ENCODE measurements around the gene SMIM26.
"Not testable (repeated sequence)": the region's sequence is repeated elsewhere in the genome, so short reads cannot be mapped to it uniquely, and the experiment has no call there.

SMIM26 gene, protein sequence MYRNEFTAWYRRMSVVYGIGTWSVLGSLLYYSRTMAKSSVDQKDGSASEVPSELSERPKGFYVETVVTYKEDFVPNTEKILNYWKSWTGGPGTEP

DNA sequence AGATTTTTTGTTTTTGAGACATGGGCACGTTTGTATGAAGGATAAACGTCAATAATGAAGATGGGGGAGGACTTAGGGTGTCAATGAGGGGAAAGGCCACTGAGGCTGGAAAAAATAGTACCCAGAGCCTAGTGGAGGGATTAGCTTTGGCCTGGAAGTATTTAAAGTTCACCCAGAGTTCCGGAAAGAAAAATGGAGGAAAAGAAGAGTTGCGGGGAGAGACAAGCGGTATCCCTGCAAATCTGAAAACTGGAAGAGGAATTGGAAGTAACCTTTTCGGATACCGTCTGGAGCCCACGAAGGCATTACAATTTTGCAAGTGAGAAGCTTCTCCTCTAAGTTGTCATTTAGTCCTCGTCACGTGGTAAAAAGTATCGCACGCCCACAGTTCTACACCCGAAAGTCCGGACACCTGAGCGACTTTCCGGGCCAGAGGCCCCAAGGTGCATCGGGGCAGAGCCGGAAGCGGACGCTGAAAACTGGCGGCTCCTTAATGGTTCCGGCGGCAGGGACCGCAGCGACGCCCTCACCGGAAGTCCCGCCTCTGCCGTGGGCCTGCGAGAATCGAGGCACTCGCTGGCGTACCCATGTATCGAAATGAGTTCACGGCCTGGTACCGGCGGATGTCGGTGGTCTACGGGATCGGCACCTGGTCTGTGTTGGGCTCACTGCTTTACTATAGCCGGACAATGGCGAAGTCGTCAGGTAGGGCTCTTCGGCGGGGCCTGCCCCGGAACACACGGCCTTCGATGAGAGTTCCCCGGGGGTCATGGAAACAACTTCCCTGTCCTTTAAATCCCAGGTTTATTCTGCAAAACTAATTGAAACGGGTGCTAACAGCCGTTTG, at the start of gene SMIM26:
Gene SMIM26 (plus strand): TSS at position 541 of the 847 bp plus-strand sequence. CDS start 47 bp downstream, at position 588.
- DNase-seq (ENCODE audit: extremely low read depth in 1 of 2, low read depth in 1 of 2): peak; percentile 80 to 91

DNA sequence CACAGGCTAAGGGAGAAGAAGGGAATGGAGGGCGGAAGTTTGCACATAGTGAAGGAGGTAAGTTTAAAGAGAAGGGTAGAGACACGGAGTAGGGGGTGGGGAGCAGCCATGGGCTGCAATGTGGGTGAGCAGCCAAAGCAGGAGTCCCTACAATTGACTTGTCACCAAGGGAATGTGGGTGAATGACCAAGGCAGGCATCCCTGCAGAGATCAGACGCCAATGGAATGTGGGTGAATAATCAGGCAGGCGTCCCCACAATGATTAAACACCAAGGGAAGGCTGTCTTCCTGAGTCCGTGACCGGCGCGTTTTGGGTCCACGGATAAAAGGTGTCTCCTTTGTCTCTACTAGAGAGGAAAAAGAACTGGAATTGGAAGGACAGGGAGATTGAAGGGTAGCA, 45.2 kb upstream of the SMIM26 start:
- not testable (repeated sequence) for DNase-seq (ENCODE audit: extremely low read depth in 1 of 2, low read depth in 1 of 2)

DNA sequence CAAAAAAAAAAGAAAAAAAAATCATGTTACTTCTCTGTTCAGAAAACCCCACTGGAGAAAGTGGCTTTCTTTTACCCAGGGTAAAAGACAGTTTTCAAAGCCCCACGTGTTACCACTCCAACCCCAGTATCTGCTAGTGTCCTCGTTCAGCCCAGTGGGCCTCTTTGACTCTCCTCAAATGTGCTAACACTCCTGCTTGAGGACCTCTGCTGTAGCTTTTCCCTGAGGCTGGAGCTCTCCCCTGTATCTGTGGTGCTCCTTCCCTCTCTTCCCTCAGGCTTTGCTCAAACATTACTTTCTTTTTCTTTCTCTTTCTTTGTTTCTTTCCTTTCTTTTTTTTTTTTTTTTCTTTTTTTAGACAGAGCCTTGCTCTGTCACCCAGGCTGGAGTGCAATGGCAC, 44.2 kb upstream of the SMIM26 start:
- DNase-seq (ENCODE audit: extremely low read depth in 1 of 2, low read depth in 1 of 2): no peak

DNA sequence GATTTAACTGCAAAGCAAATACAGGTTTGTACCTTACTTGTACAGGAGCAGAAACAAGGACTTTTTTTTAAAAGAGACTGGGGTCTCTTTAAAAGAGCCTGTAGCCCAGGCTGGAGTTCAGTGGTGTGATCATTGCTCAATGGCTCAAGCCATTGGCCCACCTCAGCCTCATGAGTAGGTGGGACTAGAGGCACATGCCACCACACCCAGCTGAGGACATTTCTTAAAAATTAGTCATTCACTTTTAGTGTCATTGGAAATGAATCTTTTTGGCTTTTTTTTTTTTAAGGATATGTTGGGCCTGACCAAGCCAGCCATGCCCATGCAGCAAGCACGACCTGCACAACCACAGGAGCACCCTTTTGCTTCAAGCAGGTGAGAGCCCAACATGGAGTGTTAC, 42.6 kb upstream of the SMIM26 start:
- DNase-seq (ENCODE audit: extremely low read depth in 1 of 2, low read depth in 1 of 2): no peak

DNA sequence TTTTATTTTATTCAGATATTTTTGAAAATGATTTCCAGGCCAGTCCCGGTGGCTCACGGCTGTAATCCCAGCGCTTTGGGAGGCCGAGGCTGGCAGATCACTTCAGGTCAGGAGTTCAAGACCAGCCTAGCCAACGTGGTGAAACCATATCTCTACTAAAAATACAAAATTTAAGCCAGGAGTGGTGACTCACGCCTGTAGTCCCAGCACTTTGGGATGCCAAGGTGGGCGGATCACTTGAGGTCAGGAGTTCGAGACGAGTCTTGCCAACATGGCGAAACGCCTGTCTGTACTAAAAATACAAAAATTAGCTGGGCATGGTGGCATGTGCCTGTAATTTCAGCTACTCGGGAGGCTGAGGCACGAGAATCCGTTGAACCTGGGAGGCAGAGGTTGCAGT, 40.5 kb upstream of the SMIM26 start:
- not testable (repeated sequence) for DNase-seq (ENCODE audit: extremely low read depth in 1 of 2, low read depth in 1 of 2)

DNA sequence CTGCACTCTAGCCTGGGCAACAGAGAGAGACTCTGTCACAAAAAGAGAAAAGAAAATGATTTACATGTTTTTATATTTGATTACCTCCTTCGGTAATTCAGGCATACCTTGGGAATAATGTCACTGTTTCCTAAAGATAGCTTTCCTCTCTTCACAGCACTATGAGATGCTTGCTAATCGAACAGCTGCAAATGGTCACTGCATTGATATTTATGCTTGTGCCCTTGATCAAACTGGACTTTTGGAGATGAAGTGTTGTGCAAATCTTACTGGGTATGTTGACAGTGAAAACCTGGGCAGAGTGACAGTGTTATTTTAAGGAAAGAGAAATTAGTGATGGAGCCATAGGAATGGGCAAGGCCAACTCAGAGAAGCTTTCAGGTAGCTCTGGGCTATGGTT, 39.9 kb upstream of the SMIM26 start:
- DNase-seq (ENCODE audit: extremely low read depth in 1 of 2, low read depth in 1 of 2): no peak

DNA sequence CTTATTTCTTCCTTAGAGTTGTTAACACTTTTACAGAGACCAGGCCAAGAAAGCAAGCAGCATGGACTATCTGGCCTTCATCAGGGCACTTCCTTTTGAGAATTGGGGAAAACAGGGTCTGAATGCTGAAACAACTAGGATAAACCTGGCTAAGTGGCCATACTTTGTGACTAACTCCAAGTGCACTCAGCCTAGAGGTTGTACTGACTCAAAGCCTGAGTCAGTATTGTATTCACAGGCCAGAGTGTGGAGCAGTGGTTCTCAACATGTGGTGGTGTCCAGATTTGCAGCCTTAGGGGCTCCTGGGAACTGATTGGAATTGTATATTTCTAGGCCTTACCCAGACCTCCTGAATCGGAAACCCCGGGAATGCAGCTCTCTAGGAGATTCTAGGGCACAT, 39.4 kb upstream of the SMIM26 start:
- DNase-seq (ENCODE audit: extremely low read depth in 1 of 2, low read depth in 1 of 2): no peak

DNA sequence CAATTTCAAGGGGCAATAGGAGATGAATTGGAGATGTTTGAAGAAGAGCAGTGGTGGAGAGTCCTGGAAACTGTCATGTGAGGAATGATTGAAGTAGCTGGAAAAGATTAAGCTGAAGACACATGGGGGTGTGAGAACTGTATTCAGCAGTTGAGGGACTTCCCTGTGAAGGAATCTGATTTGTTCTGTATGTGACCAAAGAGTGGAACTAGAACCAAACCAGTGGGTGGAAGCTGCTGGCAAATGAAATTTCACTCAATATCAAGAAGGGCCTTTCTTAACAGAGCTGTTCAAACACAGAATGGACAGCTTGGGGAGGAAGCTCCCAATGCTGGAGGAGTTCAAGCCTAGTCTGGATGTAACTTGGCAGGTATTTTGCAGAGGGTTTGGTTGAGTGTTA, 38.2 kb upstream of the SMIM26 start:
- DNase-seq (ENCODE audit: extremely low read depth in 1 of 2, low read depth in 1 of 2): no peak

DNA sequence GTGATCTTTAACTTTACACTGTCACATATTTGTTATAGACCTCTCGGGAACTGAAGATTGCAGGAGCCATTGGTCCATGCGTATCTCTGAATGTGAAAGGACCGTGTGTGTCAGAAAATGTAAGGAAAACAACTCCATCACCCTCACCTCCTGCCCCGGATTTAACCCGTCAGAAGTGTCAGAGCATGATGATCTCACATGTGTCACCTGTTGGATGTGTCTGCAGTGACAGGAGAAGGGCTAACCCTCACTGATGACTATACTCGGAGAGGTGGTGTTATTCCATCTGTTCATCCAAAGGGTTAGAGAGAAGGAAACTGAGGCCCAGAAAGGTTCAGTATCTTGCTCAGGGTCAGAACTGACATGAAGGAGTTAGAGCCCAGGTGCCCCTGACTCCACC, 34.6 kb upstream of the SMIM26 start:
- no peak for DNase-seq (ENCODE audit: extremely low read depth in 1 of 2, low read depth in 1 of 2)

DNA sequence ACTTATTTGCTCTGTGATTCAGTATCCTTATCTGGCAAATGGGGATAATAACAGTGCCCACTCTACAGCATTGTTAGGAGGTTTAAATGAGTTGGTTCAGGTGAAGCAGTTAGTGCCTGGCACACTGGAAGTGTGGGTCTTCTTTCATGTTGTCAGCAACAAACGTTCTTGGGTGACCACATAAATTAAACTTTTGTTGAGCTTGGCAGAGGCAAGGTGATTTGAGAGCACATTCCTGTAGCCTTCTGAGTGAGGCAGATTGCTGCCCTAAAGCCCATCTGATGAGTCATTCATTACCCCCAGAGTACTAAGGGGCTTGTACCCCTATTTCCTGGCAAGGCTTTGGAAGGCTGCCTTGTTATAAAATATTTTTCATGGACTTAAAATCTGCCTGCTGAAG, 33.7 kb upstream of the SMIM26 start:
- no peak for DNase-seq (ENCODE audit: extremely low read depth in 1 of 2, low read depth in 1 of 2)

DNA sequence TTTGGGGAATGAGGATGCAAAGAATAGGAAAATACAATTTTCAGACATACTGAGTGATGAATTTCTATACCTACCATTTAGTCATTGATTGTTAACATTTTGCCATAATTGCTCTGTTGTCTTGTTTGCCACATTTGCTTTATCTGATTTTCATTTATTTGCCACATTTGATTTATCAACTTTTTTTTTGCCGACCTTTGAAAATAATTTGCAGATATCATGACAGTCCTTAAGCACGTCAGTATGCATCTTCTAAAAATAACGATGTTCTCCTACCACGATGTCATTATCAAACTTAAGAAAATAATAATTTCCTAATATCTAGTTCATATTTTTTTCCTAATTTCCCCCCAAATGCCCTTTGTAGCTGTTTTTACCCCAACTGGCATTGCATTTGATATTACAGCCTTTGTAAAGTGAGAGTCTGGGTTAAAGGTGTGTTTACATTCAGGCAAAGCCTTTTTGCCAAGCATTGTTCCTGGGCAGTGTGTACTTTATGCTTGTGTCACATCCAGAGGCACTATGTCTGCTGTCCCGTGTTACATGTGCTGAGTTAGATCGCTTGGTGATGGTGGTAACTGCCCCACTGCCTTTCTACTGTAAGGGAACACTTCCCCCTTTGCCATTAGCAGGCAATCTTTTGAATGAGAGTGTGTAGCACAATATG, 33.1 kb upstream of the SMIM26 start:
- DNase-seq (ENCODE audit: extremely low read depth in 1 of 2, low read depth in 1 of 2): no peak

DNA sequence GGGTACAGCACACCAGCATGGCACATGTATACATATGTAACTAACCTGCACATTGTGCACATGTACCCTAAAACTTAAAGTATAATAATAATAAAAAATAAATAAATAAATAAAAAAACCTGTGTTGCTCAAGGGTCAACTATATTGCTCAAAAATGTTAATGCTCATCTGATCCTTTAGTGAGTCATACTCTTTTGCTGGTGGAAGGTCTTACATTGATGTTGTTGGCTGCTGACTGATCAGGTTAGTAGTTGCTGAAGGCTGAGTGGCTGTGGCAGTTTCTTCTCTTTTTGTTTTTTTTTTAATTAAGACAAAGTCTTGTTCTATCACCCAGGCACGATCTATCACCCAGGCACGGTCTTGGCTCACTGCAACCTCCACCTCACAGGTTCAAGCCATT, 29.6 kb upstream of the SMIM26 start:
- no peak for DNase-seq (ENCODE audit: extremely low read depth in 1 of 2, low read depth in 1 of 2)

DNA sequence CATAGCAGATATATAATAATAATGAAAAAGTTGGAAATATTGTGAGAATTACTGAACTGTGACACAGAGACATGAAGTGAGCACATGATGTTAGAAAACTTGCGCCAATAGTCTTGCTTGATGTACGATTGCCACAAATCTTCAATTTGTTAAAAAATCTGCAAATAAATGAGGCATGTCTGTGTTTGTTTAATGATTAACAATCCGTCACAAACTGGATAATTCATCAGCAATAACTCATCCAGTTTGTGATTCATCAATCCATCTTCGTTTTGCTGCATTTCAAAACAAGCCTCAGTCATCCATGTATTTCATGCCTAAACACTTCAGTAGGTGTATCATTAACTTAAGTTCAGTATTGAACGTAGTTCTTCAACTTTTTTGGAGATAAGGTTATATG, 25.5 kb upstream of the SMIM26 start:
- DNase-seq (ENCODE audit: extremely low read depth in 1 of 2, low read depth in 1 of 2): no peak

DNA sequence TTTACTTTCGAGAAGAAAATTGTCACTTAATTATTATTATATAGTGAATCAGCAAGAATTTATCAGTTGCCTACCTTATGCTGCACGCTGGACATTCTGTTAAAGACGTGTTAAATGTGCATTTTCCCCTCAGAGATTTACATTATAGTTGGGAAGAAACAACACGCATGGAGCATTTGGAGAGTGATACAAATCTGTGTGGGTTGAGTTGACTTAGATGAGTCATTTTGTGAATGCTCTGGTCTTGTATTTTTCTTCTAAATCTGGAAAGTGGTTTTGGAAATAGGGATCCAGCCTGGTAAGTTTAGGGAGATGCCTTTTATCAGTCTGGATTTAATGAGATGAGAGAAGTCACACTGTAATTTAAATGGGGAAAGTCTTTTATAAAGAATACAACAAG, 24.0 kb upstream of the SMIM26 start:
- no peak for DNase-seq (ENCODE audit: extremely low read depth in 1 of 2, low read depth in 1 of 2)

DNA sequence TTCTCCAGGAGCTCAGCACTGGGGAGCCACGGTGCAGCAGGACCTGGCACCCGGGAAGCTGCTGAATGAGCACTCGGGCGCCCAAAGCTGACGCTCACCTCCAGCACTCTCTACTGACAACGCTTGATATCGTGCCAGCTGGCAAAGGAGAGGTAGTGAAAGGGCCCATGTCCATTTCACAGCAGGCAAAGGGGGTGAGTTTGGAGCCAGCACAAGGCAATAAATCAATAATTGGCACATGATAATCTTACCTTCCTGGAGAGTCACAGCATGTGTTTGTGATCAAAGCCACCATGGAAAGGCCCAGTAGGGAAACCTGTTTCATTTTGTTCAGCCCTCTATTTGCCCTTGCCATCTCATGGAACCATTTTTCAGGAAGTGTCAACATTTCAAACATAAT, 23.3 kb upstream of the SMIM26 start:
- DNase-seq (ENCODE audit: extremely low read depth in 1 of 2, low read depth in 1 of 2): no peak

DNA sequence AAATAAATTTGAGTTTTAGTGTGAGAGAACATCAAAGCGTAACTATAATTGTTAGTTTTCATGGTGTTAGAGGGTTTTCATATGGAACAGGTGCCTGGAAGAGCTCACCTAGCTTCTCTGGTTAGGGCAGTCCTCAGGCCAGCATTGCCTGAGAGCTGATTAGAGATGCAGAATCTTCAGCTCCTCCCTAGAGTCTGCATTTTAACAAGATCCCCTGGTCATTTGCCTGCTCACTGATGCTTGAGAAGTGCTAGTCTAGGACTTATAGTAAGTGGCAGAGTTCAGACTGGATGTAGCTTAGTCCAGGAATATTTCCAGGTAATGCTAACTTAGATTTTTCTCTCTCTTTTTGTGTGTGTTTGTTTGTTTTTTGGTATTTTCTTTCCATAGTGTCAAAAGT, 21.7 kb upstream of the SMIM26 start:
- DNase-seq (ENCODE audit: extremely low read depth in 1 of 2, low read depth in 1 of 2): no peak

DNA sequence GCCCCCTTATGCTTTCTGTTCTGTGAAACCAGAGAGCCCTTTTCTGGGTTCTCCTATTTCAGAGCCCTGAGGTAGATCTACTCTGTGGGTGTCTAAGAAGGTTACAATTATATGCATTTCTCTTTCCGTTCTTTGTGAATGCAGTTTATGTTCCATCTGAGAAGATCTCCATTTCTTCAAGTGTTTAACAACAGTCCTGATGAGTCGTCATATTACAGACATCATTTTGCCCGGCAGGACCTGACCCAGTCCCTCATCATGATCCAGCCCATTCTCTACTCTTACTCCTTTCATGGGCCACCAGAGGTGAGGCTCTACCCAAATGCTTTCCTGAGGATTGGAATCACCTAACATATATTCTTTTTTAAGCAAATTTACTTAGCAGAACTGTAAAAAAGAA, 18.8 kb upstream of the SMIM26 start:
- no peak for DNase-seq (ENCODE audit: extremely low read depth in 1 of 2, low read depth in 1 of 2)

DNA sequence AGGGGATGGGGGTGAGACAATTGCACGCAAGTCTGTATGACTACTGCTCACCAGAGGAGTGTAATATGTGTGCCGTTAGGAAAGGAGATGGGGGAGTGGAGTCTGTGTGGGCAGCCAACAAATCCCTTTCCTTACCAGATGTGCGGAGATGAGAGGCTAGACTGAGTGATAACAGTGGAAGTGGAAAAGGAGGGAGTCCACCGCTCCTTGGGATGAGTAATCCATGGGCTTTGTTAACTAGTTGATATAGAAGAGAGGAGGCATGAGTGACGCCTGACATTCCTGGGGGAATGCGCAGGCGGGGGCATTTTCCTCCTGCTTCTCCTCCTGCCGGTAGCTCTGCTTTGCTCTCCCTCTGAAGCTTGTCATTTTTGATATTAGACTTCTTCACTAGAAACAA, 13.5 kb upstream of the SMIM26 start:
- no peak for DNase-seq (ENCODE audit: extremely low read depth in 1 of 2, low read depth in 1 of 2)

DNA sequence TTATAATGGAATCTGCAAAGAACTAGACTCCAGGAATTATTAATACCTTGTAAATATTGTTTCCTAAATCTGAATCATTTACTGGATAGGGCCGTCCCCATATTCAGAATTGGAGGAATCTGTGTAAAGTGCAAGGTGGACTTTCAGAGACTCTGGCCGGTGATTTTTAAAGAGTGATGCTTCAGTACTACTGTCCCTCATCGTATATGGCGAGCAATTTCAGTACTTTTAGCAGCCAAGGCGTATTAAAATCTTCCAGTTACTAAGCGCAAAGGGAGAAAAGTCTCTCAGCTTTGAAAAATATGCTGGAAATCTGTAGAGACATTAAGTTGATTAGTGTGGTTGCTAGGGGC, 483 bp downstream of the SMIM26 start:
- no peak for DNase-seq (ENCODE audit: extremely low read depth in 1 of 2, low read depth in 1 of 2)

DNA sequence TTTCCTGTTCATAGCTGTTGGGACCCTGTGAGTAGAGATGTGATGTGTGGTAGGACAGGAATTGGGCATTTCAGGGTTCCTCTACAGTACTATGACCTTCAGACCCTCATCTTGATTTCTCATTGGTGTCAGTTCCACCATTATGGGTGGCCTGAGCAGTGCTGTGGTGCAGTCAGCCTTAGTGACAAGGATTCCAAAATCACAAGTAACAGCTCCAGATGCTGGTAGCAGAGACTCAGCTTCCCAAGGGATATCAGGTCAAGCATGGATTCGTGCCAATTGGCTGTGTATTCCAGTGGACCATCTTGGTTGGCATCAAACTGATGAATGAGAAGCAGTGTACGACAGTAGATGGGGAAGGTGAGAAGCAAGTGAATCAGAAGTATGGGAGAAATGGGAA, 3.8 kb downstream of the SMIM26 start:
- no peak for DNase-seq (ENCODE audit: extremely low read depth in 1 of 2, low read depth in 1 of 2)

DNA sequence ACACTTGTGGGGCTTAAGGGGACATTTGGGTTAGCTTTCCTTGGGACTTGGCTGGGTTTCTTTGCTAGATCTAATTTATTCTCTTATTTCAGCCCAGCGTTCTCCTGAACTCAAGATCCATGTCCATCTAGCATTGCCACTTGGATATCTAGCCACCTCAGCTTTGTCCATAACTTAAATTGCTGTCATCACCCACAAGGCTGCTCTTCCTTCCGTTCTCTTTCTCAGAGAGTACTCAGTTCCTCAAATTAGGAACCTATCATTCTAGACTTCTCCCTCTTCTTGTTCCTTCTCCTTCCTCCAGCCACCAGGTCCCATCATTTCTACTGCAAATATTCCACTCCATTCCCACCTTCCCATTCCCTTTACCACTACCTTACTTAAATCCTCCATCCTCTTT, 4.3 kb downstream of the SMIM26 start:
- no peak for DNase-seq (ENCODE audit: extremely low read depth in 1 of 2, low read depth in 1 of 2)

DNA sequence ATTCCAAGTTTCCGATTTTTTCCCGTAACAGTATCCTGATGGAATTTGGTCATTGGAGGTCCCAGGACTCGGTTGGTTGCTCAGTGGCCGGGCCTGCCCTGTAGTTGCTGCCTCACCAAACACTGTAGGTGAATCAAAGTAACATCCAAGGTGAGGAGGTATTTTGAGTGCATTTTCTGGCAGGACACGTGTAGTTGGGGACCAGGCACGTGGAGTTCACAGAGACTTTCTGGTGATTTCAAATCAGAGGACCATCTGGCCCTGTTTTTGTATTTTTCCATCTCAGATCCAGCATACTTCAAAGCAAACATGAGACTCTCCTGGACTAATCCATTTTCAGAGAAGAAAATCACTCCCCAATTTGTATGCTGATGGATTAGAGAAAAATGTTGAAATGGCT, 10.7 kb downstream of the SMIM26 start:
- DNase-seq (ENCODE audit: extremely low read depth in 1 of 2, low read depth in 1 of 2): no peak

All from activated CD8-positive, alpha-beta memory T cell treated with anti-CD3 and anti-CD28 coated beads for 1 hour (primary cell).